GM21447 (cell line): ENCODE data around the gene ITPR1.

Source experiments
- ATAC-seq: cut with Tn5 transposase; IDR thresholded peaks from one replicate; pipeline ENCODE4 v1.9.1; 2021; ENCODE audit not compliant: unreplicated experiment

Gene ITPR1

DNA sequence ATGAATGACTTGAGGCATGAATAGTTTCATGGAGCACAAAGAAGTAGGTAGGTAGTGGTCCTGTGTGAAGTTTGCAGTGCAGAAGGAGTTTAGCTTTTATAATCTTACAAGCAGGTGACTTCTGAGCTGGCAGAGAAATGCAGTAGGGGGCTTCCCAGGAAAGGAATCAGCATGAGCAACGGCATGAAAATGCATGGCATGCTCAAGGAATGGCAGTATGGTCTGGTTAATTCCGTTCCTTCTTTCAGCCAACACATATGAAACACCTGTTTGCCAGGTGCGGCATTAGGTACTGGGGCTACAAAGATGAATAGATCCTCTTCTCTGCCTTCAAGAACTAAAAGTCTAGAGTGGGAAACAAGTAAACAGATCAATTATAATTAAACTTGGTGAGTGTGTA is 348.1 kb downstream of the ITPR1 start:
- no peak for ATAC-seq

DNA sequence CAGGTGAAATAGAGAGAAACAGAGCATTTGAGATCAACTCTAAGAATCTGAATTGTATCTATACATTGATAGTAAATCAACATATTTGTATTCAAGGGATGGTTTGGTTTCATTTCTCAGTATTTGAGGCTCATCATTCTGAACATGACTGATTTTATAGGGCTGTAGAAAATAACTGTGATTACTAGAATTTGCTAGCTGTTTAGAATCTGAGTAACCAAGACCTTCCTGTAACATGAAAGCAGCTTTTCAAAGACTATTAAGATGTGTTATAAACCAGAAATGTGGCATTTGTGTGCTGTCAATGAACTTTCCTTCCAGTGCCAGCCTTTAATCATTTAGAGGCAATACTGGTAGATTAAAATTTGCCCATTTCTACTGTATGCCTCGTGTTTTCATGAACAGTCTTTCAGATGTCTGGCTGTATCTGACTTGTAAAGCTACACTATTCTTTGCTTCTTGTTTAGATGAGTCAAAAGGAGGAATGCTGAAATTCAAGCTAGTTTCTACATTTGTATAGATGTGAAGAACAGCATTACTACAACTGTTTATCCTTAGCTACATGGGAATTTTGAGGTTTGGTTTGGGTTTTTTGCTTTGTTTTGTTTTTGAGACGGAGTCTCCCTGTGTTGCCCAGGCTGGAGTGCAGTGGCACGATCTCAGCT is 348.8 kb downstream of the ITPR1 start:
- ATAC-seq: no peak

DNA sequence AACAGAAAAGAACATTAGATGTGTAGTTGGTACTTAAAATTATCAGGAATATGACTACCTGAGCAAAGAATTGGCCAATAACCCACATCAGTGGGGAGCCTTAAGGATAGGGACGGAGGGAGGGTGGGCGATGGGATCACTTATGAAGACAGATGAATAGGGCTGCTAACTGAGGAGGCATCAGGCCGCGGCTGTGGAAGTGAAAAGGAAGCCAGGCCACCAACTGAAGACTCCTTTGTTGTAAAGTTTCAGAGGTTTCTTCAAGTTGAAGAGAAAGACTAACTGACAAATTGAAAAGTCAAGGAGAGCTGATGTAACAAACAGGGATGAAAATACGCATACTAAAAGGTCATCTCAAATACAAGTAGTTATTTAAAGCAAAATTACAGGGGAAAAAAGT is 350.5 kb downstream of the ITPR1 start:
- no peak for ATAC-seq

DNA sequence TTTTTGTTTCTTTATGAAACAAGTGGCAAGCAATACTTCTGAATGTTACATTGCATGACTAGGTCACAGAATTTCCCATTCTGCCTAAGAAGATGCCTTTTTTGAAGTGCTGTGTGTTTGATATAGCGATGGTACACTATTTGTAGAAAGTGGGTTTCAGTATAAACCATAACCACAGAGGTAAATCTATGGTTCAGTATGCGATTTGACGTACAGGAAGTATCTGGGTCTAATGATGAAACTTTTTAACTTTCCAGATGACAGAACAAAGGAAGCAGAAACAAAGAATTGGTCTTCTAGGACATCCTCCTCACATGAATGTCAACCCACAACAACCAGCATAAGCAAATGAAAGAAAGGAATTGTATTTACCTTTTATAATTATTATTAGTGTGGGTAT is 352.7 kb downstream of the ITPR1 start:
- peak; percentile 85 for ATAC-seq

DNA sequence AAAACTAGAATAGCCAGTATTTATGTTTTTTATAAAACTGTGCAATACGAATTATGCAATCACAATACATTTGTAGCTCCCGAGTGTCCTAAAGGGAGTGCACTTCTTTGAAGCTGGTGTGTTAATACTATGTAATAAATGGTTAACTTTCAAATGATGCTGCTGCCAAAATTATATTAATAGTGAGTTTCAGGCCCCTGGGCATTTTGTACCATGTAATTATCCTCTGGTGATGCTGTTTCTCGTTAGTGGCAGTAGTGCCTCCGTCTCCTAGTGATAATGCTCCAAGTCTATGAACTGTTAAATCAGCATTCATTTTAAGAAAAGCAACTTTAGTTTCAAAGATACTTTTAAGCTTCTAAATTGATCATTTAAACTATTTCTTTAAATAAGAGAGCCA is 353.4 kb downstream of the ITPR1 start:
- ATAC-seq: no peak

DNA sequence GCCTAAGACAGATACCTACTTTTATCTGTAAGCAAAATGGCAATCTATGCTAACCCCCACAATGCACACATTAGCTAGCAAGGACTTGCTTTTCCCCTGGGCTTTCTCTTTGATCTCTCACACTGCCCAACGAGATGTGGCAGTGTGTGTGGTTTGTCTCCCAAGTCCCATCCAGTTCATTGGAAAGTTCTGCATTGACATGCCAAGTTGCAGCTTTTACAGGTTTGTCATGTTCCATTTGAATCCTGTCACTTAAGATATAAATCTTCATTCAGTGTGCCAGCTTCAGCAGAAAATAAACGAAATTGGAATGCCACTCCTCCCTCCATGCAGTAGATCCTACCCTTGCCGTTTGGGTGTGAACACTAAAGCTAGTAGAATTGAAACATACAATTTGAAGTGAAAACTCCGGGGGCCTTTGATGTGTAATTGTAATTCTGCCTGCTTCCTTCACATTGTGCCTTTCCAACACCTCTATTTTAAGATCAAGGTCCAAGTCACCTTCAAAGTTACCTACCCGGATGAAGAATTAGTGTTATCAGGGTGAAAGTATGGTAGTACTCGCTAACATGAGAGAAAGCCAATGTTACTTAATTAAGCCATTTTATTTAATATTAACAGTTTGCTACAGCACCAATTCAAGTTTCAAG is 355.2 kb downstream of the ITPR1 start:
- no peak for ATAC-seq

DNA sequence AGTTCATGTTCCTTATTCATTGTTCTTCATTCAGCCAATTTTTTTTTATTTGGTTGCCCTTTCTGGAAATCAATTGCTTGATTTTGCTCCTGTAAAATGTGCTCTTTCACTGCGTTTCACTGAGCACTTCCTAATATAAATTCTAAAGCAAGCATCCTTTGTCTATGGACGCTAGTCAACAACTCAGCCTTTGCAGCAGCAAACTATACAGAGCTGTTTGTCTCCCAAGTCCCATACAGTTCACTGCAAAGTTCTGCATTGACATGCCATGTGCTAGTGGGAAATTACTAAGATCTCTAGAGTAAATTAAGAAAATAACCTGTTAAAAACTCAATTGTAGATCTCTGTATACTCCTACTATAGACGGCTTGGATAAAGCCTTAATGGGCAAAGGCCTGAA is 356.0 kb downstream of the ITPR1 start:
- ATAC-seq: no peak

DNA sequence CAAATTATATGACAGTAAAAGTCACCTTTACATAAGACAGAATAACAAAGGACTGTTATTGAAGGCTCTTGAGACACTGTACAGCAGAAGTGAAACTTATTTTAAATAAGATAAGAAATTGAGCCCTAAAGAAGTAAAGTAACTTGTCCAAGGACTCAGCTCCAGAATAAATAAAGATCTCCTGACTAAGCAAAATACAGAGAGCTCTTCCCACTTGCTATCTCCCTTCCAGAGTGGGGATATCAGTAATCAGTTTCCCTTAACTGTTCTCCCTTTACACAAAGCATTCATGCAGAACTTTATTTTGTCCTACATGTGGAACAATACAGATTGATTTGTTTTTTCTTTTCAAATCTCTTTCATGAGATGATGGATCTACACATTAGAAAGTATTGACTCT is 356.6 kb downstream of the ITPR1 start:
- no peak for ATAC-seq

DNA sequence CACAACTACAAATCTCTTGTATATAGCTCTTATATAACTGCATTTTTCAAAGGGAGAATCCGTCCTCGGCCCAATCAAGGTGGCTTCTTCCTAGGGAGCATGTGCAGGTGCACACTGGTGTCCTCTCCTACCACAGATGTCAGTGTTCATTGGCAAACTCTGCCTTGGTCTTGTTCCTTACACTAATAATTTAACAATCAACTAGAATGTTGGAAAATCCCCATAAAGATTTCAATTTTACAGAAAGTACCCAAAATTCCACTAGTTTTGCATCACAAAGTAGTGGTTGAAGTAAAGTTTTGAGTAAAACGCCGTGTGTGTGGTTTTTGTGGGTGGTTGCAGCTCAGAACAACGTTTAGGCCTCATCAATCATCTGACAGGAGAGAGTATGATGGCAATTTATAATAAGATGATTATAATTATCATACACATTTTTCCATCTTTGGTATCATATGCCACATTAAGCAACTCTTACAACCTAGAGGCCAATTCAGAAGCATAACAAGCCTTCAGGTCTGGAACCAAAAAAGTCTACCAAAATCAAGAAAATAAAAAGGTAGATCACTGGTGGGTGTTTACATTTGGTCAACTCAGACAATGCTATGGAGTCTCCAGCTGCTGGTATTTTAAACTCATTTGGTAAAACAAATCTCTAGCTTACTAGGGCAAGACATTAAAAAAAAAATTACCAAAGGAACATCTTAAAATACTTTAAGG is 357.2 kb downstream of the ITPR1 start:
- ATAC-seq: no peak

DNA sequence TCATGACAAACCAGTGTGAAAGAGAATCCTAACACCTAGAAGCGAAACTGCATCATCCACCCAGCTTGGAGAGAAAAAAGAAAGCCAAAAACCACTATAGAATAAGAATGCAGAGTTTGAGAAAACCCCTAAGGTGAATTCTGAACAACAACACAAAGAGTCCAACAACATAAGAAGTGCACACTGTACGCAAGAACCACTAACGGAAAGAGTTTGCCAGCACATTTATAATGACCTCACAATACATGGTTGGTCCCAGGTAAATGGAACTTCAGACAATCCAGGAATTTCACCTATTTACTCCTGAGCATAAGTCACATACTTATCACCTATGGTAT is 357.7 kb downstream of the ITPR1 start:
- ATAC-seq: peak; percentile 45

DNA sequence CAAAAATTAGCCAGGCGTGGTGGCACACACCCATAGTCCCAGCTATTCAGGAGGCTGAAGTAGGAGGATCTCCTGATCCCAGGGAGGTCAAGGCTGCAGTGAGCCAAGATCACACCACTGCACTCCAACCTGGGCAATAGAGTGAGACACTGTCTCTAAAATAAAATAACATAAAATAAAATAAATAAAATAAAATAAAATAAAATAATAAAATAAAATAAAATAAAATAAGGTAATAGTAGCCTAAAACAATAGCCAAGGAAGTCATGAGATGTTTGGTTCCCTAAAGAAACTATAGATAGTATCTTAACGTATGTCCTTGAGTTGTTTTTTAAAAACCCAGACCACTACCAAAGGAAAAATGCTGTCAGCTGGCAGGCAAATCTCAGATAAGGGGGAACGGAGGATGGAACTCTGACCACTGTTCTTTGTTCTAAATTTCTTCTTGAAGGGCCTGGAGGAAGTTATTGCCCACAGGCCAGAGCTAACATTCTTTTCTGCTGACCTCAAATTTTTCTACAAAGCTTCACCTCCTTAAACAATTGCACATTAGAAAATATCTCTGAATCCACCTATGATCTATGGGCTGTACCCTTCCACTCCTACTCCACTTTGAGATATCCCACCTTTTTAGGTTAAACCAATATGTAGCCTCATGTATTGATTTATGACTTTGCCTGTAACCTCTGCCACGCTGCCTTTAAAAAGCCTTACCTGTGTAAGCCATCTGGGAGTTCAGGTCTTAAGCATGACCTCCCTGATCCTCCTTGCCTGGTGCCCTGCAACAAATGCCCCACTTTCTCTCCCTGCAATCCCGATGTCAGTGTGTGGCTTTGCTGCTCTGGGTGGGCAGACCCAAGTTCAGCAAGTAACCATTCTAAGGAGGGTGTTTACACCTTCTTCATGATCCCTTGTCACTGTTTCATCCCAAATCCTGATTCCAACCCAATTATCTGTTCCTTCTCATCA is 359.9 kb downstream of the ITPR1 start:
- no peak for ATAC-seq

DNA sequence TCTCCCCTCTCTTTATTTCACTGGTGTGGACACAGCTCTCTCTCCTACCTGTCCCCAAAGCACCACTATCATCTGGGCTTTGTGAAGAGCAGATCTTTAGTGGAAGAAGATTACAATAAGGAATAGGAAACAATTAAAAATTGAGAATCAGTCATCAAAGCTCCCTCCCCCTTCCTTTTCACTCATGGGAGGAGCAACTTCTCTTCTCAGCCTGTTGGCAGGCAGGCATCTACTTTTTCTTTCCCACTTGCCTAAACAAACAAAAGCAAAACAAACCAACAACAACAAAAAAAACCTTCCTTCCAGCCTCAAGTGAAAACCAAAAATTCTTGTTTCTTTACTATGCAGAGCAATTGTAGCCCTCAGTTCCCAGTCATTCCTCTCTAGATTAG is 360.6 kb downstream of the ITPR1 start:
- ATAC-seq: no peak

DNA sequence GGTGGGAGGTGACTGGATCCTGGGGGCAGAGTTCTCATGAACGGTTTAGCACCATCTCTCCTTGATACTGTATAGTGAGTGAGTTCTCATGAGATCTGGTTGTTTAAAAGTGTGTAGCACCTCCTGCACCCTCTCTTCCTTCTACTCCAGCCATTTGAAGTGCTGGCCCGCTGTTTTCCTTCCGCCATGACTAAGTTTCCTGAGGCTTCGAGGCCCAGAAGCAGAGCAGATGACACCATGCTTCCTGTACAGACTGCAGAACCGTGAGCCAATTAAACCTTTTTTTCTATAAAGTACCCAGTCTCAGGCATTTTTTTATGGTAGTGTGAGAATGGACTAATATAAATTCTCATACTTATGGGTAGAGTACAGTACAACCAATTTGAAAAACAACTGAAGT is 362.5 kb downstream of the ITPR1 start:
- no peak for ATAC-seq

DNA sequence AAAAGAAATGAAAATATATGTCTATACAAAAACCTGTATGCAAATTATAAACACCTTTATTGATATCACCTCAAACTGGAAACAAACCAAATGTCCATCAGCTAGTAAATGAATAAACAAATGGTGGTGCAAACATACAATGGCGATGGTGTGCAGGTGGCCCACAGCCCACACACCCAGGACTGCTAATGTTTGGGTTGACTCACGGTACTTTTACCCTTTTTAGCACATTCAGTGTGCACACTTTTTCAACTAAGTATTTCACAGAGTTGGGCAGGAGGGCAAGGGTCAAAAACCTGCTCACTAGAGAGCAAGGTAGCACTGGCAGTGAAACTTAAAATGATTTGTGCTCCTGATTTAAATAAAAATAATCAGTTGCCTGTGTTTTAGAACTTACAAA is 363.0 kb downstream of the ITPR1 start:
- no peak for ATAC-seq

DNA sequence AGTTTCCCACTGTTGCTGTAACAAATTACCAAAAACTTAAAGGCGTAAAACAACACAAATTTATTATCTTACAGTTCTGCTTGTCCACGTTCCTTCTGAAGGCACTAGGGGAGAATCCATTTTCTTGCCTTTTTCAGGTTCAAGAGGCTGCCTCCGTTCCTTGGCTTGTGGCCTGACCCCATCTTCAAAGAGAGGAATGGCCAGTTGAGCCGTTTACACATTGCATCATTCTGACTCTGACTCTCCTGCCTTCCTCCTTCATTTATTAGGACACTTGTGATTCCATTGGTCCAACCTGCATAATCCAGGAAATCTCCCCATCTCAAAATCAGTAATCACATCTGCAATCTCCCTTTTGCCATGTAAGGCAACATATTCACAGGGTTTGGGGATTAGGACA is 363.4 kb downstream of the ITPR1 start:
- ATAC-seq: no peak

DNA sequence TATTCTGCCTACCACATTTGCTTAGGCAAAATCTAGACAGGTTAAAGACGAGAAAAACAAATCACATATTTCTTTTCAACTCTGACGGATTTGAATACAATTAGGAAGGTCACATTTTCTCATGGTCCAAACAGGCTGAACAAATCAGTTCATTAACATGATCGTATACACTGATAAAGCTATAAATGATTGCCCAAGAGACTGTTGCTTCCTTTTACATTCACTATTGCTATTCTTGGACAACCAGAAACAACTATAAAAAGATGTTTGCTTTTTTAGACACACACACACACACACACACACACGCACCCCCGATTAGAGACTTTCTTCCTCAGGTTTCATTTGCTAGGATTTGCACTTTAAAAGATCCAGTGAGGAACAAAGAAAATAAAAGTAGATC is 363.8 kb downstream of the ITPR1 start:
- ATAC-seq: no peak

DNA sequence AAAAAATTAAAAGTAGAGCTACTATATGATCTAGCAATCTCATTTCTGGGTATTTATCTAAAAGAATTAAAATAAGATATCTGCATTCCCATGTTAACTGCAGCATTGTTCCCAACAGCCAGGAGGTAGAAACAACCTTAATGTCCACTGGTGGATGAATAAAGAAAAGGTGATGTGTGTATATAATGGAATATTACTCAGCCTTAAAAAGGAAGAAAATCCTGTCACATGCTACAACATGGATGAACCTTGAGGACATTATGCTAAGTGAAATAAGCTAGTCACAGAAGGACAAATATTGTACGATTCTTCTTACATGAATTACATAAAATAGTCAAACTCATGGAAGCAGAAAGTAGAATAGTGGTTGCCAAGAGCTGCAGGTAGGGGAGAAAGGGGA is 366.6 kb downstream of the ITPR1 start:
- ATAC-seq: no peak

DNA sequence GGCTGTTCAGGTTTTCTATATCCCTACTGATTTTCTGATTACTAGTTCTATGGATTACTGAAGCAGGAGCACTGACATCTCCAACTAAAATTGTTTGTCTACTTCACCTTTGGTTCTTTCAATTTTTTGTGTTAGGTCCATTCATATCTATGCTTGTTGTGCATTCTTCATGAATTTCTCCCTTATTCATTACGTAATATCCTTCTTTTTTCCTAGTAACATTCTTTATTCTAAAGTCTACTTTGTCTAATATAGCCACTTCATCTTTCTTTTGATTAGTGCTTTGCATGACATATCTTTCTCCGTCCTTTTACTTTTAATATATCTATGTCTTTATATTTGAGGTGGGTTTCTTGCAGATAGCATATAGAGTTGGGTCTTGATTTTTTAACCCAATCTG is 369.8 kb downstream of the ITPR1 start:
- ATAC-seq: no peak

DNA sequence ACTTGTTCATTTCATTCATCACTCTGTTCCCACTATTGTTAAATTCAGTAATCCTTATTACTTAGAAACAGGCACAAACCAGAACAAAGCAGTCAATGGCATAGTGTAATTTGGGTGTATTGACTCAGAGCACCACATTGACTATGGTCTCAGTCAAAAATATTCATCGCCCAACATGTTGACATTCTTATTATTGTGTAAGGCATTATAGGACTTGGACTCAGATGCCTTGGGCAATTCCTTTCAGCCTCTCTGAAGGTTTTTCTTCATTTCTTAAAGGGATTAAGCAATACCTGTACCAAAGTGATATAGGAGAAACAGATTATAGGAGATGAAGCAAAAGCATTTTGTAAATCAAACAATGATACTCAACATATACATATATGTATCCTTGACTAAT is 371.4 kb downstream of the ITPR1 start:
- no peak for ATAC-seq

DNA sequence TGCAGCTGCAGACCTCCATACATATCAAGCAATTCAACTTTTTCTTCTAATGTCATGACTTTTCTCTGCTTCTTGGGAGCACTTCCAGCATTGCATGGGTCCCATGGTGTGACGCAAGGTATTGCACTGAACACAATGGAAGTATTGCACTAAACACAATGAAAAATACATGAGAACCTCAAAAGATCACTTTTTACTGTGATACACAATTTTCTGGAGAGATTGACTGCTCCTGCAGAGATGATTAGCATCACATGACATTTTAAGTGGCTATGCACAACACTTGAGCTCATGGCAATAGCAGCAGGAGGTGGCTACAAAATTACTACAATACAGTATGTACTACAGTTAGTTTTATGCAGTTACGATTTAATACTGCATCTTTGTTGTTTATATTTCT is 372.6 kb downstream of the ITPR1 start:
- ATAC-seq: no peak

DNA sequence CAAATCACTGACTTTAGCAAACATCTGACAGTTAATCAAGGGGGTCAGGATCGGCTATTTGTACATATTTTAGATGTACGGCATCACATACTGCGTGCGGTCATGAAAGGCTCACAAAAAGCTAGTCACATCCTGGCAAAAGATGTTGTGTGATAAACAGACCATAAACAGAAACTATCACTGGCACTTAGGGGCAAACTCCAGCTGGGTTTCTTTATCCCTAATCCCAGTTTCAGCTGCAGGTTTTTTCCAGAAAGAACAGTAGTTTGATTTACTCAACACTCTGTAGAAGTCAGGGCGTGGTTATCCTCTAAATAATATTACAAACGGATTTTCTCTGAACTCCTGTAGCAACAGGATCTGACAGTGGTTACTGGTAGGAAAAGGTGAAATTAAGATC is 373.7 kb downstream of the ITPR1 start:
- no peak for ATAC-seq
